MM.1S (cell line): Measurements from ENCODE around the gene IFTAP.

Experiments
- CTCF ChIP-seq: fragments of 300-600 bp; sonication (generic); IDR thresholded peaks from 2 replicates; pipeline ENCODE4 v1.5.1; 2016; ENCODE audit warnings: antibody characterized with exemption, low read length, mixed read lengths
- EZH2 ChIP-seq: fragments of 300-600 bp; sonication (generic); optimal IDR thresholded peaks from 2 replicates; pipeline ENCODE3; 2017; ENCODE audit warnings: low read depth, mild to moderate bottlenecking, antibody characterized with exemption, low read length, mixed read lengths
- EZH2phosphoT487 ChIP-seq: fragments of 300-600 bp; sonication (generic); IDR thresholded peaks from 2 replicates; pipeline ENCODE4 v1.6.1; 2018; ENCODE audit warnings: antibody characterized with exemption, low read length

GRCh38 chr11:36622431-36623136 lies 28.3 kb downstream of the IFTAP start:
- TF ChIP-seq CTCF (peak; percentile 76), EZH2phosphoT487 (no peak), EZH2 (no peak)
